DMS114 treated with DMSO at 0.1 percent for 48 hours (cell line): ENCODE results near the gene TMEM89.

Source experiments
- DNase-seq: peaks from one replicate; lab custom pipeline; 2025; ENCODE audit not compliant: unreplicated experiment; lab: John Stamatoyannopoulos, UW

Gene TMEM89, protein sequence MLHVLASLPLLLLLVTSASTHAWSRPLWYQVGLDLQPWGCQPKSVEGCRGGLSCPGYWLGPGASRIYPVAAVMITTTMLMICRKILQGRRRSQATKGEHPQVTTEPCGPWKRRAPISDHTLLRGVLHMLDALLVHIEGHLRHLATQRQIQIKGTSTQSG

DNA sequence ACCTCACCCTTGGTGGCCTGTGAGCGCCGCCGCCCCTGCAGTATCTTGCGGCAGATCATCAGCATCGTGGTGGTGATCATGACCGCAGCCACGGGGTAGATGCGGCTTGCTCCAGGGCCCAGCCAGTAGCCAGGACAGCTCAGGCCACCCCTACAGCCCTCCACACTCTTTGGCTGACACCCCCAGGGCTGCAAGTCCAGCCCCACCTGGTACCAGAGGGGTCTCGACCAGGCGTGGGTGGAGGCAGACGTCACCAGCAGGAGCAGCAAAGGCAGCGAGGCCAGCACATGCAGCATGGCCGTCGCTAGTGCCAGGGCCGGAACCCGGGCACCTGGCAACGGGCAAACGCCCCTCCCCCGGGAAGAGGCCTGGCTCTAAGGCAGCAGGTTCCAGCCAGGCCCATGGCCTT lies at the start of gene TMEM89:
Gene TMEM89 (minus strand): TSS at position 309 of the 409 bp plus-strand sequence. CDS start 13 bp downstream, at position 296.
- DNase-seq: no peak

DNA sequence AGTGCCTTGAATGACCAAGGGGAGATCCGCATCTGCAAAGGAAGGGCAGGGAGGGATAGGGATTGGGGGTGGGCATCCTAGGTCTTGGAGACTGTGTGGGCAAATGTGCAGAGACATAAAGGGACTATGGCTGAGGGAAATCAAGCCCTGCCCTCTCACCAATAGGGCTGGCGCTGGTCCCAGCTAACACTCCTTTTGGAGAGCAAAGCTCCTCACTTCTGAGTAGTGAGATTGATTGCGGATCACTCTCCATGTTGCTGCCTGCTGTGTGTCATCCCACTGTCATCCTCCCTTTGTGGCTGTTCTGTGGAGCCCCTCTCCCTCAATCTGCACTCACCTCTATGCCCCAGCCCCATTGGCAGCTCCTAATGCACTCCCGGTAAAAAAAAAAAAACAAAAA lies 43.4 kb upstream of the TMEM89 start:
- DNase-seq: no peak

DNA sequence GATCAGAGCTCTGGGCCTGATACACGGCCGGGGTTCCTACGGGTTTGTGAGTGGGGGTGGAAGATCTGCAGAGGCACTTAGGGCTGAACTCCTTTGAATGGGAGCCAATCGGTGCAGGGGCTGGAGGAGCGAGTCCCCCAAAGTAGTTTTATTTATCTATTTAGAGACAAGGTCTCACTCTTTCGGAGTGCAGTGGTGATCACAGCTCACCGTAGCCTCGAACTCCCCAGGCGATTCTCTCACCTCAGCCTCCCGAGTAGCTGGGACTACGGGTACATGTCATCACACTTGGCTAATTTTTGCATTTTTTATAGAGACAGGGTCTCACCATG lies 42.7 kb upstream of the TMEM89 start:
- DNase-seq: no peak

DNA sequence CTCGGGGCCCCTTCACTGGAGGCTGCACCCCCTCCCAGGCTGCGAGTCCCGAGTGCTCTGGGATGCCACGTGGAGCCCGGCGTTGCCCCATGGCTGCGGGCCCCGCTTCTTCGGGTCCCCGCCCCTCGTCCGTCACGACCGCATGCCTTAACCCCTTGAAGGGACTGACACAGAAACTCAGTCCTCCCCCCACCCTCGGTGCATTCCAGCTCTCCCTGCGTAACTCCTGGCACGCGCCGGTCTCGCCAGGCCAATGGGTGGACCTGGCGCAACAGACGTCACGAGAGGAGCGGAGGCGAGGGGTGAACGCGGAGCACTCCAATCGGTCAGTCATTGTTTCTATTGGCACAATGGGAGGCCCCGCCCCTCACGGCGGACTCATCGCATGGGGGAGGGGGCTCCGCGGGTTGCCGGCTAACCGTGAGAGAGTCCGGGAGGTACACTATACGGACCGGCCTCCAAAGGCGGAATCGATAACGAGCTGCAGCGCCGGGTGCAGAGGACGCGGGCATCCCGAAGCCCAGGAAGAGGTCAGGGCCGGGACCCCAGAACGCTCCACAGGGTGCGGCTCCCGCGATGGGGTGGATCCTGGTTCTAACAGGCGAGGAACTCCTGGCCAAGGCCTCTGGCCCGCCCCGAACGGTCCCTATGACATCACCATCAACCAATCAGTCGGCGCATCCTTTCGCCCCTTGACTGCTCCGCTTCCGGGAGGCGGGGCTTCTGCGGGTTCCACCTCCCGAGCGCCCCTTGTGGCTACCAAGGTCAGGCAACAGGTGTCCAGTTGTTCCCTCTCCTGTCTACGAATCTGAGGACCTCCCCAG lies 42.1 kb upstream of the TMEM89 start:
- DNase-seq: peak; percentile 45

DNA sequence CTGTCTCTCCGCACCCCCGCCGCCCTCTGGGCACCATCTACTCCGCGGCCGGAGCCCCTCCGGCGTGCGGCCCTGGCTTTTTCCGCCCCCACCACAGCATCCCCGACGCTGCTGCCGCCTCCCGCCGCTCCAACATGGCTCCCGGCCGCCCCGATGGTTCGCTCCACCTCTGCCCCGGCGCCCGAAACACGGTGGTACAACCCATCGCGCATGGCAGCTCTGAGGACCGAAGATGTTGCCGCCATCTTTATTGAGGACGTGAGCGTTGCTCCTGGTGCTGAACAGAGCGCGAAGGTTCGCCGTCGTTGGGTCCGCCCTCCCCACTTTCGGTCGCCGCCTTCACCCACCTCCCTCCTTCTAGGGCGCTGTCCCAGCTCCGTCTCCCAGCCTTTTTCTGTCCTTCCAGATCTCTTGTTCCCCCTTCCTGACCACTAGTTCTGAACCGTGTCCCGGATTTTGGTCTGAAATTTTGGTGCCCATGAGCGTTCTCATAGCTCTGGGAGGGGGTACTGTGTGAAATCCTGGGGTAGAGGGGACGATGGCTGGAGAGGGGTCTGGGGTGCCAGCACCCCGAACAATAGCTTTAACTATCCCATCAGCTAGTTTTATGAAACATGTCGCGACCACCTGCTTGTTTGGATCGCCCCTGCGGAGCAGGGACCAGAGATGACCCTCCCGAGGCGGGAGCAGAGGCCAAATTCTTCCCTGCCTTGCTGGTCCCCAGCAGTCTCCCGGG lies 41.4 kb upstream of the TMEM89 start, which contains the start of gene CELSR3:
Gene CELSR3 (minus strand): TSS at position 134 of the 736 bp plus-strand sequence. CDS start 252 bp downstream, outside the sequence.
- DNase-seq: peak; percentile 72

DNA sequence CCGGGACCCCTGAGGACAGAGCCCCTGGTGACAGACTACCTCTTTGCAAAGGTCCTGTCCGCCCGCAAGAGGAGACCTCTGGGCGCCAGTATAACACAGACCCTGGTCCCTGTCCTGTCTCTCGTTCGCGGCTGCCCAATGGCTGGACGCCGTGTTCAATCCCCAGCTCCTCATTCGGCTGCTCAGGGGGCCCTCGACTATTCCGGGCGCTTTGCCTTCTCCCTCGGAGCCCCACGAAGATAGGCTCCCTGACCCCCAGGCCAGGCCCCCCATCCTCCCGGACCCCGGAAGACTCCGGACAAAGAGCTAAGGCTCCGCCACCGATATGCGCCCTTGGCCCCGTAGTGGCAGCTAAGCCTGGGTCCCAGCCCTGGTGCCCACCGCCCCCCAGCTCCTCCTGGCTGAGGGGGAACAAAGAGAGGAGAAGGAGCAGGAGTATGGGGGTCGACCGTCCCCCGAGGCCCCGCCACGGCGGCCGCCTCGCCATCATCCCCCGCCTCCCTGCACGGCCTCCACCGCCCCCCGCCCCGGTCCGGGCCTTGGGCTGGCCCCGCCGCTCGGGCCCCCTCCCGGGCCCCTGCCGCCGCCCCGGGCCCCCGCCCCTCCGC lies 40.7 kb upstream of the TMEM89 start:
- DNase-seq: no peak

DNA sequence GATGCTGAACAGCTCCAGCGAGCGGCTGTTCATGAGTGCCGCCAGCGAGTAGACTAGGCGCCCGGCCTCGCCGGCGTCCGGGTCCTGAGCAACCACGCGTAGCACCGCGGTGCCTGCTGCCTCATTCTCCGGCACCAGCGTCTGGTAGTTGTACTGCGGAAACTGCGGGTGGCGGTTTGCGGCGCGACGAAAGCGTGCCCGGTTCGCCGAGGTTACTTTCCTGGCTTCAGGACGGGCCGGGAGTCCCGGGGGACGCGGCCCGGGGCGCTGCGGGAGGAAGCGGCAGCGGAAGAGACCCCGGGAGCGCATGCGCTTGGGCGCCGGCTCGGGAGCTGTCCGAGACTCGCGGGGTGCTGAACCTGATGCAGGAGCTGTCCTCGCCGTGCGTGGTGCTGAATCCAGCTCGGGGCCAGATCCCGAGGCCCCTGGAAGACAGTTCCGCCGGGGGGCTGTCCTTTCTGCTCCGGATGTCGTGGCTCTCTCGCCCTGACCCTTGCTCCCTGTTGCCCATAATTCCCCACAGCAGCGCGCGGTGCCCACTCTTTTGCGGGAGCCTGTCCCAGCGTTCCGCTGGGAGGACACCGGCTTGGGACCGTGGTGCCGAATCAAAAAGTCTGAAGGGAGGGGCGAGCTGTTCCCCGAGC lies 40.1 kb upstream of the TMEM89 start:
- no peak for DNase-seq

DNA sequence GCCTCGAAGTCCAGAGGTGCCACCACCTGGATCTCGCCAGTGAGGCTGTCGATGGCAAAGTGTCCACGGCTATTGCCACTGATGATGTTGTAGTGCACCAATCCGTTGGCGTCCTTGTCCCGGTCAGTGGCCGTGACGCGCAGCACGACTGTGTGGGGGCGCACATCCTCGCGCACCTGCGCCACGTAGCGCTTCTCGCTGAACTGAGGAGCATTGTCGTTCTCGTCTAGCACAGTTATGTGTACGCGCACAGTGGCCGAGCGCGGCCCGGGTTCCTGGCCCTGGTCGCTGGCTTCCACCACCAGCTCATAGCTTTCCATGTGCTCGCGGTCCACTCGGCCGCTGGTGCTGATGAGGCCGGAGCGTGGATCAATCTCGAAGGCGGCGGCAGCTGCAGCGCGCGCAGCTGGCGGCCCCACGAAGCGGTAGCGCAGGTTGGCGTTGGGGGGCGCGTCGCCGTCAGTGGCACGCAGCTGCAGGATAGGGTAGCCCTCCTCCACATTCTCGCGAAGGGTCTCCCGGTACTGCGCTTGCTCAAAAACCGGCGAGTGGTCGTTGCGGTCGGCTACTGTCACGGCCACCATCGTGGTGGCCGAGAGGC lies 39.3 kb upstream of the TMEM89 start:
- DNase-seq: no peak

DNA sequence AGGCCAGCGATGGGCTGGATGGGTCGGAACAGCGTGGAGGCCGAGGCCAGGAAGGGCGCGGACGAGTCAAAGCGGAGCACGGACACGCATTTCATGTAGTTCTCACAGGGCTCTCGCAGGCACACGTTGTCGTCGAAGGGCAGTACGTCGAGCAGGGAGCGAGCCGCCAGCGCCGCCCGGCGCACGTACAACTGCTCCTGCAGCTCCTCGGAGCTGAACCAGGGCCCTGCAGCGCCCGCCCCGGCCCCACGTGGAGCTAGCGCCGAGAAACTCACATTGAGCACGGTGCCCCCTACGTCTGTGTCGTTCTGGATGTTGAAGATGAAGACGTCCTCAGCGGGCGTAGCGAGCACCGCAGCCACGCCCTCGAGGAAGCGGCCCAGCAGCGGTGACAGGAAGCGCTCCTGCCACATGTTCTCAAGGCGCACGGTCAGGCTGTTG lies 35.3 kb upstream of the TMEM89 start:
- DNase-seq: no peak

DNA sequence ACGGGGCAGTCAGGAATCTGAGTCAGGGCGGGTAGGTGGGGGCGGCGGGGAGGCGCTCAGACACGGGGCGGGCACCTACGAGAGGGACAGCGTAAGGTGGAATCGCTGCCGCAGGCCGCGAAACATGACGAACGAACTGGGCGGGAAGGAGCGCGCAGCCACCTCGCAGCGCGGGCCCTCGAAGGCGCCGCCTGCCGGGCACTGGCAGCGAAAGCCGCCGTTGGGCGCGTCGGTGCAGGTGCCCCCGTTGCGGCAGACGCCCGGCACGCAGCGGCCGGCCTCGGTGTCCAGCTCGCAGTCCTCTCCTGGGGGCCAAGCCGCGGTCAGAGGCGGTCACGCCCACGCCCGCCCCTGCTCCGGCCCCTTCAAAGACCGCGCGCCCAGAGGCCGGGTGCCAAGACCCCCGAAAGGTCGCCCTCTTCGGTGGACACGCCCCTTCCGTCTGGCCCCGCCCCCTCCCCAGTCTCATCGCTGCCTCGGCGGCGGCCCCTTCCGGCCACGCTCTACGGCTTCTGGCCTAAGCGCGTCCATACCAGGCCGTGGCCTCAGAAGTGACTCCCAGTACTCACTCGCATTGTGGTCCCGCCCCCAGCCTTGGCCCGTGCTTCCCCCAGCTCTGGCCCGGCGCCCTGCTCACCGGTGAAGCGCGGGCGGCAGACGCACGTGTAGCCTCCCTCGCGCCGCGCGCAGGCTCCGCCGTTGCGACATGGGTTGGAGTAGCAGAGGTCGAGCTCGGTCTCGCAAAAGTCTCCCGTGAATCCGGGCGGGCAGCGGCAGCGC lies 34.7 kb upstream of the TMEM89 start:
- DNase-seq: no peak

DNA sequence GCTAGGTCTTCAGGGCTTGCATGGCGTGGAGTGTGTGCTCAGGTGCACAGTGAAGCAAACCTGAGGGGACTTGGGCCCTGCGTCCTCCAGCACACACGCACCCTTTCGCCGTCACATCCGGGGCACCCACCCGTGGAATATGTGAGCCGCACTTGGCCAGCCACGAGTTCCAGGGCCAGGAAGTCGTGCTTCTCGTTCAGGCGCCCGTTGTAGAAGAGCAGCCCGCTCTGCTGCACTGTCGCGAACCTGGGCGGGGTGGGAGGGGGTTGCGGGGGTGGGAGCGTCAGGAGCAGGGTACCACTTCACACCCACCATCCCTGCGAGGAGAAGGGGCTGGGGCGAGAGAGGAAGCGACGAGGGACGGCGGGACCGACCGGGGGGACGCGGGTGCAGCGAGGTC lies 34.0 kb upstream of the TMEM89 start:
- no peak for DNase-seq

DNA sequence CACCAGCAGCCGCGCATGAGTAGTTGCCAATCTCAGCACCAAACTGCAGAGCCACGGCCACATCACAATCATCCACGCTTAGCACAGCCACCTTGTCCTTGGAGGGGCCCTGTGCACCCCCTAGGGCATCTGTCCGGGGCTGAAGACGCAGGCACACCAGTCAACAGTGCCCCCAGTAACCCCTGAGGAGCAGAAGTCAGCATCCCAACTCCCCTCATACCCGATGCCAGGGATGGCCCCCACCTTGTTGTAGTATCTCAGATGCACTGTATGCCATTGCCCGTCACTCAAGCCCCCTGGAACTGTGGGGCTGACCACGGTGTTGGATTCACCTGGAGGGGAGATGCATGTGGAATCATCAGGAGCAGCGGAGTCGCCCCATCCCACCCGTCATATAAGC lies 33.5 kb upstream of the TMEM89 start:
- DNase-seq: no peak

DNA sequence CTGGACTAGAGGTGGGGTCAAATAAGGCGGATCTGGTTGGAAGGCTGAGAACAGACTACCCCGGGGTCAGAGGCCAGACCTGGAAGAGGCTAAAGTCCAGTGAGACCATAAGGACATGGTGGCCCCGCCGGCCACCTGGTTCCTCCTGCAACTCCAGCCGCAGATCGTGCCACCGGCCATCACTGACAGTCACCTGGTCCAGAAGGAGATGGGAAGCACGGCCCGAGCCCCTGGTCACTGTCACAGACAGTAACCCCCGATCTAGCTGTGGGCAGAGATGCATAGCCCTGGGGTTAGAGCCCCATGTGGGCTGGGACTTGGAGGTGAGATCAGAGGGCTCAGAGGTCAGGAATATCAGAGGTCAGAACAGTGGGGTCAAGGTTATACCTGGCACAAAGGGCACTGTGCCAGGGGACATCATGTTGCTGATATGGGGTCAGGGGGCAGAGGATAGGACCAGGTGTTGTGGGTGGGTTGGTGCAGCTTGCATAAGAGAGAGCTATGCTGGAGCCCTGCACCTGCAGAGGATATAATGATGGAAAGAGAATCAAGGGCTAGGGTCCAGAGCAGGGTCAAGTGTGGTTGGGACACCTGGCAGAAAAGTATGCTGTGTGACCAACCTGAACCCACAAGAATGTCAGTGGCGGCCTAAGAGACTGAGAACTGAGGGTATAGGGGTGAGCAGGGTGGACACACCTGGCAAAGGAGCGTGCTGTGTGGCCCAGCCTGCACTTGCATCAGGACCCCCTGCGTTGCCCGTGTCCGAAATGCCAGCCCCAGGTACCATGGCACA lies 31.6 kb upstream of the TMEM89 start:
- no peak for DNase-seq

DNA sequence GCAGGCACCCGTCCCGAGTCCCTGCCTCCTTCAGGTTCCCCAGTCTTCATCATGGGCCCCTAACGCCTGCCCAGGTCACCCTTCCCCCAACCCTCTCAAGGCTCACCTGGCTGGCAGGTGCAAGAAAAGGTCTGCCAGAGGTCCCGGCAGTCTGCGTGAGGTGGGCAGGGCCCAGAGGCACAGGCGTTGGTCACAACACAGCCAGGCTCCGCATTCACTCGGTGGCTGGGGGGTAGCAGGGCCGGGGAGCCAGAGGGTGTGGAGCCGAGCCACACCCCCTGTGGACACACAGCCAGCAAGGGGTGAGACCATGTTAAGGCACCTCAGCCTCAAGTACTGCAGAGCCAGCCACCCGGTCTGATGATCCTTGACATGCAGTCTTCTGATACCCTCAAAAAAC lies 30.2 kb upstream of the TMEM89 start:
- DNase-seq: no peak

DNA sequence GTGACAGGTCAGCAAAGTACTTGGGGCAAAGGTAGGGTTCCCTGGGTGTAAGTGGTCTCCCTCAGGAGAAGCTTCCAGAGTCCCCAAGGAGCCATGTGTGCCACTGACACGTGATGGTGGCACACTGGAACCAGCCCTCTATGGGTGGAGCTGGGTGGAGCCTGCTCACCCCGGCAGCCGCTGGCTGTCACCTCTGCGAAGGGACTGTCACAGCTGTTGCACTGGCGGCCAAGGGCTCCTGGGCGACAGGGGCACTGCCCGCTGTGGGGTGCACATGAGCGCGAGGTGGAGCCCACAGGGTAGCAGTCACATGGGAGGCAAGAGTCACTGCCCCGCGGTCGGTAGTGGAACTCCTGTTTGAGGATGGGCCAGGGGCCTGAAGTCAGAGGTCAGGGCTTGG lies 29.2 kb upstream of the TMEM89 start:
- no peak for DNase-seq

DNA sequence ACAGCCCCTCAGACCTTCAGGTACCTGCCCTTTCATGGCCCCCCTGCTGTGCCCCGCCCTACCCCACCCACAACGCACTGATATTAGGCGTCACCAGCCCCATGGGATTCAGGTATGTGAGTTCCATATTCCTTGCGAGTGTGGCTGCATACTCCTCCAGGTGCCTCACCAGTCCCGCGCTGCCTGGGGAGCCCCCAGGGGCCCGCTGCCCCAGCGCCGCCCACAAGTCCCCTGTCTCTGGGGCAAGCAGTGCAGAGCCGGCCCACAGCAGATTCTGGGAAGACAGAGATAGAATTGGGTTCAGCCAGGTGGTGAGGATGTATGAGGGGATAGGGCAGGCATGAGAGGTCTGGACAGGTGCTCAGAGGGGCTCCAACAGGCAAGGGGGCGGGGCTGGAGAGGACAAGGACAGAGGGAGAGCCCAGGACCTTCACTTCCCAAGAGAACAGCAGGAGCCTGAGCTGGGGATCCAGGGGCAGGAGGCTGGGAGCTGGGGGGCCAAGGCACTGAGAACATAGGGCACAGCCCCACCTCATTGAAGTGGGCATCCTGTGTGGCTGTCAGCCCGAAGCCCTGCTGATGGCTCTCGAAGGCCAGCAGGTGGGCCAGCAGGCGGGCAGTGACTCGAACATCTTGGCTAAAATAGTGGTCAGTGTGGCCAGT lies 26.8 kb upstream of the TMEM89 start:
- DNase-seq: no peak

DNA sequence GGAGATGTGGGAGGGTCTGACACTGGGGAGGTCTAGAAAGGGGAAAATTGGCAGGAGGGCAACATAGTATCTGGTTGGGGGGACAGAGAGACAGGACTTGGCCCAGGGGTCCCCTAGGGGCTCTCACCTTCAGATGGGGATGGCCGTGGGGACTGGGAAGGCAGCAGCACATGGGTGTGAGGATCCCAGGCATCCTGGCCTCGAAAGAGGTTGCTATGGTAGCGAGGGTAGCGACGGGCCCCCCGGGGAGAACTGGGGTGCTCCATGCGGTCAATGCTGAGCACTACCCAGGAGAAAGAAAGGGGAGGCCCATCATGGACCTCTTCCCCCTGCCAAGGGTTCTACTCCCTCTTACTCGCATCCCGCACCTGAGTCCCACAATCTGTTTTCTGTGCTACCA lies 26.1 kb upstream of the TMEM89 start:
- DNase-seq: no peak

DNA sequence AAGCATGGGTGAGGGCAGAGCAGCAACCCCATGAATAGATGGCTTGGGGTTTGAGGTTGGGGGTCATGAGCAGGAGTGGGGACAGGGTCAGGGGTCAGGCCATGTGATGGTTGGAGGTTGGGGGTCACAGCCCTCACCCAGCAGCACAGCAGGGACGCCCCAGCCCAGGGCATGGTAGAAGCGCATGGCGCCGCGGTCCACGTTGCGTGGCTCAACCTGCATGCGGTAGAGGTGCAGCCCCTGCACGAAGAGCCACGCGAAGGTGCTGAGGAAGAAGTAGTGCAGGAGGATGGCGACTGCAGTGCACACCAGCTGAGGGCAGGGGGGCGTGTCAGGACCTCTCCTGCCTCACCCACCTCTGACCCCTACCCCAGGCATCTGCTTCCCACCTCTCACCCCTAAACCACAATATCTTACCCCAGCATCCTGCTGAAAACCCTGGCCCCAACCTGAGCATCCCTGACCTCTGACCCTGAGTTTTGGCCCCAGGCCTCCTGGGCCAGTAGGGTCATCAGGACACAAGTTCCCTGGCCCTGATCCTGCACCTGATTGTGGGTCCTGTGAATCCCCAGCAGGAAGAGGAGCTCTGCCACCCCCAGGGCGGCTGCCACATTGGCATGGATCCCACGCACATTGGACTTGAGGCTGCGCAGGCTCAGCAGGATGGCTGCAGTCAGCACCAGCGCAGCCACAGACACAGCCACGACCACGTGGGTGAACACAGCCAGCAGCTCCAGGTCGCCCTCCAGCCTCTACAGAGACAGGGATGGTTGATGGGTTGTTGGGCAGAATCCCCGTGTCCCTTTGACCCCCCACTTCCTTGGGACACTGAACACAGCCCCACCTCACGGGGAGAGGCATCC lies 23.6 kb upstream of the TMEM89 start:
- no peak for DNase-seq
